DND-41 (cell line): ENCODE data around the gene DIAPH1.

ENCODE experiments used
- ATAC-seq: fragments of 200-7000 bp; cut with Tn5 transposase; 3 replicates; pipeline ENCODE4 v1.9.1; 2021; ENCODE audit warnings: low read depth; ENCODE audit not compliant: insufficient read depth
- DNase-seq: peaks from one replicate; pipeline ENCODE4 v3.0.0-alpha.2; 2020
- H2AFZ ChIP-seq: 2 replicates; pipeline ENCODE4 v1.6.0; 2012; ENCODE audit warnings: low read depth, low read length
- H3K27ac ChIP-seq: 2 replicates; pipeline ENCODE4 v1.5.1; 2012; ENCODE audit warnings: low read length, inconsistent platforms
- H3K27me3 ChIP-seq: fragments of 200-600 bp; sonication (generic); 2 replicates; pipeline ENCODE4 v1.6.0; 2012; ENCODE audit warnings: low read length, mild to moderate bottlenecking, inconsistent platforms; ENCODE audit not compliant: insufficient read depth, poor library complexity
- H3K36me3 ChIP-seq: 2 replicates; pipeline ENCODE4 v1.5.1; 2012; ENCODE audit warnings: low read length, inconsistent platforms; ENCODE audit not compliant: insufficient read depth
- H3K4me1 ChIP-seq: 2 replicates; pipeline ENCODE4 v1.5.1; 2012; ENCODE audit warnings: mild to moderate bottlenecking, low read length; ENCODE audit not compliant: insufficient read depth
- H3K4me2 ChIP-seq: 2 replicates; pipeline ENCODE4 v1.6.0; 2012; ENCODE audit warnings: mild to moderate bottlenecking, moderate library complexity, low read length, inconsistent platforms; ENCODE audit not compliant: insufficient read depth
- H3K4me3 ChIP-seq, 2 experiments: fragments of 200-600 bp in 1 of 2; shearing (Covaris generic) in 1 of 2; 2 replicates each; pipeline ENCODE4 v1.5.1; 2012 to 2016; ENCODE audit warnings: inconsistent platforms in 2 of 2, low read length in 2 of 2, mild to moderate bottlenecking in 2 of 2, low read depth in 1 of 2, moderate library complexity in 1 of 2
- H3K79me2 ChIP-seq: 2 replicates; pipeline ENCODE4 v1.6.0; 2012; ENCODE audit warnings: low read length, inconsistent platforms; ENCODE audit not compliant: insufficient read depth
- H3K9ac ChIP-seq: 2 replicates; pipeline ENCODE4 v1.6.0; 2012; ENCODE audit warnings: low read depth, mild to moderate bottlenecking, inconsistent platforms, low read length, moderate library complexity
- H3K9me3 ChIP-seq: 2 replicates; pipeline ENCODE4 v1.5.1; 2012; ENCODE audit warnings: low read length, moderate library complexity, mild to moderate bottlenecking, inconsistent platforms; ENCODE audit not compliant: insufficient read depth, severe bottlenecking
- H4K20me1 ChIP-seq: 2 replicates; pipeline ENCODE4 v1.6.0; 2012; ENCODE audit warnings: low read length; ENCODE audit not compliant: insufficient read depth
- CTCF ChIP-seq: IDR thresholded peaks from 2 replicates; pipeline ENCODE4 v1.5.1; 2012; ENCODE audit warnings: borderline replicate concordance, low read length, moderate library complexity, mild to moderate bottlenecking; ENCODE audit not compliant: poor library complexity, severe bottlenecking; ENCODE audit errors: extremely low read depth
- EZH2 ChIP-seq: IDR thresholded peaks from 3 replicates; pipeline ENCODE4 v1.6.1; 2012; ENCODE audit warnings: borderline replicate concordance, low read depth, mild to moderate bottlenecking, moderate library complexity, low read length, inconsistent platforms; ENCODE audit not compliant: severe bottlenecking

DIAPH1 gene

GRCh38 chr5:141519605-141520565 lies 98.9 kb downstream of the DIAPH1 start:
- Histone ChIP-seq H3K4me3 (no peak overlapping the region), H3K27ac (no peak overlapping the region), H4K20me1 (peaks cover 2% of the 10 kb centered on the region; the same call in 1 of the 2 replicates), H2AFZ (no peak overlapping the region), H3K9ac (no peak overlapping the region), H3K4me2 (no peak overlapping the region), H3K9me3 (no peaks in the 10 kb centered on the region), H3K79me2 (no peaks in the 10 kb centered on the region), H3K4me1 (no peaks in the 10 kb centered on the region), H3K27me3 (no peaks in the 10 kb centered on the region), H3K36me3 (peaks cover 99% of the 10 kb centered on the region)
- TF ChIP-seq CTCF (no peak), EZH2 (no peak)
- no peak for ATAC-seq
- DNase-seq, result no peak

- peaks cover 2% of the 10 kb centered on the region; the same call in 1 of the 2 replicates for H4K20me1 ChIP-seq
- no peak overlapping the region for H3K27ac ChIP-seq
- ATAC-seq (no peak), DNase-seq (no peak)
- H3K27me3 ChIP-seq, result no peaks in the 10 kb centered on the region
- H3K9ac ChIP-seq, result no peak overlapping the region
- TF ChIP-seq CTCF, result no peak
- TF ChIP-seq EZH2, result no peak
- H3K4me2 ChIP-seq, result no peak overlapping the region
- no peaks in the 10 kb centered on the region for H3K79me2 ChIP-seq
- H3K4me1 ChIP-seq, result no peaks in the 10 kb centered on the region
- peaks cover 99% of the 10 kb centered on the region for H3K36me3 ChIP-seq
- H3K4me3 ChIP-seq, result no peak overlapping the region
- H3K9me3 ChIP-seq, result no peaks in the 10 kb centered on the region
- no peak overlapping the region for H2AFZ ChIP-seq
These were observed 100.2 kb downstream of the DIAPH1 start for GRCh38 chr5:141518618-141519015.

- Histone ChIP-seq H3K27ac (no peak overlapping the region), H3K9ac (no peak overlapping the region), H3K4me3 (no peak overlapping the region), H2AFZ (no peak overlapping the region), H3K27me3 (no peaks in the 10 kb centered on the region), H3K4me1 (no peaks in the 10 kb centered on the region), H4K20me1 (peaks cover 2% of the 10 kb centered on the region; the same call in 1 of the 2 replicates), H3K4me2 (no peak overlapping the region), H3K79me2 (no peaks in the 10 kb centered on the region), H3K36me3 (peaks cover 99% of the 10 kb centered on the region), H3K9me3 (no peaks in the 10 kb centered on the region)
- TF ChIP-seq CTCF (no peak), EZH2 (no peak)
- ATAC-seq, result no peak
- DNase-seq, result no peak
These were observed 100.8 kb downstream of the DIAPH1 start for GRCh38 chr5:141517880-141518617.
